NCI-H2081 treated with DMSO at 0.1 percent for 48 hours (cell line): Measurements from ENCODE around the gene MAML3.
A peak's percentile ranks its signal among the peaks of the same experiment; 100 is the strongest.

Experiments used
- DNase-seq: peaks from one replicate; lab custom pipeline; 2025; lab: John Stamatoyannopoulos, UW

MAML3 gene

DNA sequence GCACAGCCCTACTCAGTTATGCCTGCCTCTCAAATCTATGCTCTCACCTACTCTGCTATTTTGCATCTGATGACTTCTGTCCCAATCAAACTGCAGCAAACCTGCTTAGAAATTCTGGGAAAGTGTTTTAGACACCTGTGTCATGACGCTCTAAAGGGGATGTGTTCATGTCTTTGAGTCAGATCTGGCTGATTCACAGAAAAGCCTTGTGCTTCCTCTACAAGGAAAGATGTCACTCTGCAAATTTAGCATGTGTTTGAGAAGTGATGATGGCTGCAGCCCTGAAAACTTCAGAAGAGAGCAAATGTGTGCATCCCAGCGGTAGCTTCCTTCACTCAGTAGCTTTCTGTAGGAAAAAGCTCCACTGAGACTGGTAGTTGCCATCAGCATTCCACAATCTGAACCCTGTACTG, 253.0 kb downstream of the MAML3 start:
- DNase-seq, result no peak

DNA sequence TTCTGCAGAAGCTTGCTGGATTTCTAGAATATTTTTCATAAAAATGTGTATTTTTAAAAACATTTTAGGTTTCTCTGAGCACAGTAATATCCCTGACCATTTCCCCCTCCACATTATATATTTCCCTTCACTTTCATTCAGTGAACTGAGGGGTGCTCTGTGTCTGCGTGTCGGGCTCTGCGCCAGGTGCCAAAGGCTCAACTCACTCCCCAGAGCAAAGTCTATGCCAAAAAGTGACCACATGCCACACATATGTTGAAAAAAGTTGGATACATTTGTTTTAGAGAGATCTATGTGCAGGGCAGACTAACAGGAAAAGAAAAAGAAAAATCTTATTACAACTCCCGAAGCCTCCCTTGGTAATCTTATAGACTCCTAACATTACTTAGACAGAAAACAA, 254.6 kb downstream of the MAML3 start:
- DNase-seq, result no peak

DNA sequence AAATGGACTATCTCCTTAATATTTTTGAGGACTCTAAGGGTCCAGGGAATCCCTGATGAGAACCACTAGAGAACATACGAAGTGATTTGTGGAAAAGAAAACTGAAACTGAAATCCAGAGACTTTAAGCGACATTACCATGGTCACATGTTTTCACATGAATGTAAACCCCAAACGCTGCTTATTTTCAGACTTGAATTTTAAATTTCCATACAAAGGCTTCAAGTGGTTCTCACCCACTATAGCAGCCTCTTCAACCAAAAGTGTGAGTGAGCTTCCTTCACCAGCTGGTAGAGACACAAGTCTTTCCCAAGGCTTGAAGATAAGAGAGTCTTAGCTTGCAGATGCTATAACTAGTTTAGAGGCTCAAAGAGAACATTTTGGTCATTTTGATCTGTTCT, 255.7 kb downstream of the MAML3 start:
- no peak for DNase-seq

DNA sequence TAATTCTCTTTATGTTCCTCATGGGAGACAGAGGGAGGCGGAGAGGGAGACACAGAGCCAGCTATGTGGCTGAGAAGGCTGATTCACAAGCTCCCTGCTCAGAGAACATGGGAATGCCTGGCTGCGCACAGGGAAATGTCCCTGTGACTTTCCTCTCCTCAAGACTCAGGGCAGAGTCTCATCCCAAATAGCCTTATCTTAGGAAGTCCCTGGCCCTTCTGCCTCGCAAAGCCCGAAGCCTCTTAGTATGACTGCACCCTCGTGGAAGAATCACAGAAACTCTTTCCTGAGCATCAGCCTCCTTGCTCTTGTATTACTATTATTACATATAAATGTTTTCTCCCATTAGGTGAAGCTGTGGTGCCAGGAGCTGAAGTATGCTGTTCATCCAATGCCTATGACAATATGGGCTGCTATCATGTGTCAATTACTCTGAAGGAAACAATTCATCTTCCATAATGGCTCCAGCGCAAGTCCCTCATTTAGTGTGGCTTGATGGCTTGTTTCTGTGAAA, 257.8 kb downstream of the MAML3 start:
- no peak for DNase-seq

DNA sequence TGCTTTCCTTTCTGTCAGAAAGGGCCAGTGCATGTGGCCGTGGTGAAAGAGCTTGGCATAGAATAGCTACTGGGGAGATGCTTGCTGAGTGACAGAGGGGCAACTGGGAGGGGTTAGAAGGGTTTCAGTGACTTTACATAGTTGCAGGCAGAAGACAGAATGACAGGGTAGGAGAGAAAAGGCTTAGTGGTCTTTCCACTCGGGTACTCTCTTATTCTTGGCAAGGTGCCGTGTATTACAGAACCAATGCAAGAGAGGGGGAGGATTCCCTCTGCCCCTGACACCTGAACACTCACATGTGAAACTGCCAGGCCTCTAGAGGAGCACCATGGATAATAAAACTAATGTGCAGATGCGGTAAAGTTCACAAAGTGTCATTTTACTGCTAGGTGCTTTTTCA, 260.2 kb downstream of the MAML3 start:
- DNase-seq, result no peak

DNA sequence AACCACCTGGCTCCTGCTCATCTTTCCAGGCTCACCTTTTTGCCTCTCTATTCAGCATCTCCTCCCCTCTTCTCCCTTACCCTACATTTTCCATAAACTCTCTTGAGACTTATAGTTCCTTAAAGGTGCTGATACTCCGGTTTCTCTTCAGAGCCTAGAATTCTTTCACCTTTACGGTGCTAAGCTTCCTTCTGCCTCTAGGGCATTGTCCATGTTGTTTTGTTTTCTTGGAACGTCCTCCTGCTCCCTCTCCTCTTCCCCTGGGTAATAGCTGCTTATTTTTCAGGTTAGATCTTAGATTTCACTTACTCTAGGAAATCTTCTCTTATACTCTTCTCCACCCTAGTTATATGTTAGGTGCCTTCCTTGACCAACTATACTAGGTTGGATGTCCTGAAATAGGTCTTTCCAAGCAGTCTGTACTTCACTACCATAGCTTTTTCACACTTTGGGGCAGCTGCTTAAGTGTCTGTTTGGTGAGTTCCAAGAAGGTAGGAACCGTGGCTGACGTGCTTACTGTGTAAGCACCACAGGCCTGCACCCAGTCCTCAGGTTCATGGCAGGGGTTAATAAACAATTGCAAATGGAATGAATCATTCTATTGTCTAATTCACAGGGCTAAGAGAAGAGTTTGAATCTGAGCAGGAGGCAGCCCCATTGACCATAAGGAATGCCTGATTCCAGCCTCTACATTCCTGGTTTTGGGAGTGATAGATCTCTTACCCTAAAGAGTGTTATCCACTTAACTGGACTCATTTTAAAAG, 260.8 kb downstream of the MAML3 start:
- no peak for DNase-seq

DNA sequence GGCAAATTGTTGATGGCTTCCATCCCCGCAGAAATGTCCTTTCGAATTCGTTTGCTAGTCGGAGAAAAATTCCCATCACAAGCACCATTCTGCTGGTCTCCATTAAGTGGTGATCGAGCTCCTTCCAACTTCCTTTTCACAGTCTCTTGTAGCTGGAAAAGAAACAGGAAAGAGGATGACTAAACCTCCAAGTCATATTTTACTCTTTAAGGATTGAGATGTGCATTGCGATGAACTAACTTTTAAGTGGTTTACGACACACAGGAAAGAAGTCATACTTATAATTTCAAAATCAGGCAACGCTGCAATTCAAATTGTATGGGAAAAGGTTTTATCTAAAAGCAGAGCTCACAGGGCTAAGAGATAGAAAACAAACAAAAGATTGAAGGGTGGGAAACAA, 263.2 kb downstream of the MAML3 start:
- no peak for DNase-seq

DNA sequence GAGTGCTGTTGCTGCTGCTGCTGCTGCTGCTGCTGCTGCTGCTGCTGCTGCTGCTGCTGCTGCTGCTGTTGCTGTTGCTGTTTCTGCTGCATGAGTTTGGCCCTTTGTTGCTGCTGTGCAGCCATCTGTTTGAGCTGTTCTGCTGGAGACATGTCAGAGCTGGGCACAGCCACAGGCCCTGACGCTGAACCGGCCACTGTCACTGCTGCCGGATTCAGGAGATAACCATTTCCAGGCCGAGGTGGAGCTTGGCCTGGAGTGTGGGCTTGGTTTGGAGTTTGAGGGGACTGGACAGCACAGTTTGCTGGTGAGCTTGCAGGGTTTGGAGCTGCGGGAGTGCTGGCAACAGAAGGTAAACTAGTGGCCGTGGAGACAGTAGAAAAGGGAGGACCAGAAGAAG, 264.1 kb downstream of the MAML3 start:
- DNase-seq, result no peak

DNA sequence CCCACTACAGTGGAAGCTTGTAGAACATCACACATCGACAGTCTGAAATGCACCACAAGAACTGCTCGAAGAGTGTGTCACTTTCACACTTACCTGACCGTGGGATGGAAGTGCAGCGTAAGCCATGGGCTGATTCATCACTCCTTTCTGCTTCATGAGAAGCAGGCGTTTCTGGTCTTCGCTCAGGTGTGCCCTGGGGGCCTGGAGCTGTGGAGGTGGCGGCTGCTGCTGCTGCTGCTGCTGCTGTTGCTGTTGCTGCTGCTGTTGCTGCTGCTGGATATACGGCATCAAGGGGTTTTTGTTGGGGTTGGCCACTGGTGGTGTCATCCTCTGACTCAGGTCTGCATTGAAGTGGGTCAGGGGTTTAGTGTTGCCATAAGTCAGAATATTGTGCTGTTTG, 264.7 kb downstream of the MAML3 start:
- DNase-seq, result no peak

DNA sequence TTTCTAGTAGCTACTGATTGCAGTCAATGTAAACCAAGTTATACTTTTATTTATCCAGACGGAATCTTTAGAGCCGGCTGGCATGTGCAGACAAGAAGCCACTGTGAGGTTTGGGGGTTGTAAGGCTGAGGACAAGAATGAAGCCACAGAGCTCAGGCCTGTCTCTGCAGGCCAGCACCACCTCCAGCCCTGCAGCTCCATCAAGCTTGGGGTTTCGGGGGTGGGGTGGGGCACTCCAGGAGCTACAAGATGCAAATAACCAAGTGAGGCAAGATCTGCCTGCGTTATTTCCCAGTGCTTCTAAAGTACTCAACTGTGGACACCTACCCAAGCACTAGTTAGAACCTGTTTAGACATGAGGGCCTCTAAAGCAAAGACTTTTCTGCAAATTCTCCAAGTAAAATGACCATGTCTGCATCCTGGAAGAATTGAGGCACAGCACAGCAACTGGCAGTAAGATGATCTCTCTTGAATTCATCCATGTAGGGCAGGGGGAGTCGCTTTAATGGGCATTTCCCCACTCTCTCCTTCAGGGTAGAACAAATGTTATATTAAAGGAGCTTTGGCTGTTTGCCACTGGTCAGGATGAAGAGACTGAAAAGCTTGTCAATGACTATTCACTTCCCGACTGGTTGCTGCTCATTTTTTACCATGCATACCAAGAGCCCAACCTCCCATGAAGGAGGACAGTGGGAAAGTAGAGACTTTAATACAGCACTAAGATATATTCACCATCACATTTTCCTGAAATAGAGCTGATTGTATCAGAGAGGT, 265.8 kb downstream of the MAML3 start:
- DNase-seq, result no peak

DNA sequence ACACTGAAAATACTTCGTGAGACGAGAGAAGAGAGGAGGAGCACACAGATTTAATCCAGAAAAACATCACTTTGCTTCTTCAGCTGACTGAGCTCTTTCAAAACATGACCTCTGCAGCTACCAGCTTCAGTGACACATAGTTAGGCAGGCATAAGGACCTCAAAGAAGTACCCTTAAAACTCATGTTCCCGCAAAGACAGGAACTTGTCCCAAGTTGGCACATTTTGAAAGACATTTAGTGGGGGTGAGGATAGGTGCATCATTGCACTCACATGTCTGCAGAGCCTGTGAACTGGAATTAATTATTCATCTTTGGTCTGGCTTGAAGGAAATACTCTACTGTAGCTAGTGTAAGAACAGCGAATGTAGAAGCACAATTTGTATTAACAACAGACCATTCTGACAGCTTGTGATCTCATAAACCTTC, 266.6 kb downstream of the MAML3 start:
- no peak for DNase-seq

DNA sequence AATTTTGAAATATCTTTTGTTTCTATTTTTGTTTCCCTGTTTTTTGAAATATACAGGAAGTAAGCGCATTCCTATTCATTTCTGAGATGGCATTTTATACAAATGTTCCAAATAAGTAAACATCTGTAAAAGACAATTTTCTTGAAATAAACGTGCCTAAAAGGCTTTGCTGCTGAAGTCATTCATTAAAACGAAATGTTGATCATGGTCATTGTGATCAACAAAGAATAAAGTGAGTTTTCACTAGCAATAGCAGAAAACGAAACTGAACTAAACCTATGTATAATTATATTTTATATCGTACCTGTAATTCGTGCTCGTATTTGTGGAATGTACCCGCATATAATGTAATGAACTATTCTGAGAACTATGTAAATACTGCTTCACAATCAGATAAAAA, 267.2 kb downstream of the MAML3 start:
- no peak for DNase-seq

DNA sequence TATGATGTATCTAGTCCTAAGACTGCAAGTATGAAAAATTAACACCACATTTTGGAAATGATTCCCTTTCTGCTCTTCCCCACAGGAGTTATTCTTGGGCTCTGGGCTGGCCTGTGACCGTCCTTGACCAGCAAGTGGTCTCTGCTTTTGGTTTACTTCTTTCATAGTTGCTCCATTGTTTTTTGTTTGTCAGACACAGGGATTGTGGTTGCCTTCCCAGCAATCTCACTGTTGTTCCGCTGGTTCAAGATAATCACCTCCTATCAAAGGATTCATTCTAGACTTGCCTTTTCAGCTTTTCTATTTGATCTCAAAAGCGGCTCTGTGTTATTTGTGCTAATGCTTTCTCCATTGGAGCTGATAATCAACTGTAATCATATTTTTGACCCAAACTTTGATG, 269.5 kb downstream of the MAML3 start:
- DNase-seq, result no peak

DNA sequence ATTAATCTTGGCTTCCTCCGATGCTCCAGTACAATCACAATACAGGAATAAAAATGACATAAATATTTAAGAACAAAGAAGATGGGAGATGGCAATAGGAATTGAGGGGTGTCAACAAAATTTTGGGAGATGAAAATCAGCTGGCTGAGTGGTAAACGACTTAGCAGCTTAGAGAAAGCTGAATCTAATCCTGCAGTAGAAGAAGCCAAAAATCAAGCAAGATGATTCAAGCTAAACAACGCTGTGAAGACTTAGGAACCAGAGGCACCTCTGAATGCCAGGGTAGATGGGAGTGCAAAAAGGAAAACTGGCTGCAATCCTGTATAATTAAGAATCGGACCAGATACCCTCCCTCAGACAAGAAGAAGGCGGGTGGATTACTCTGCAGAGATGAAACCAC, 273.1 kb downstream of the MAML3 start:
- DNase-seq, result no peak

DNA sequence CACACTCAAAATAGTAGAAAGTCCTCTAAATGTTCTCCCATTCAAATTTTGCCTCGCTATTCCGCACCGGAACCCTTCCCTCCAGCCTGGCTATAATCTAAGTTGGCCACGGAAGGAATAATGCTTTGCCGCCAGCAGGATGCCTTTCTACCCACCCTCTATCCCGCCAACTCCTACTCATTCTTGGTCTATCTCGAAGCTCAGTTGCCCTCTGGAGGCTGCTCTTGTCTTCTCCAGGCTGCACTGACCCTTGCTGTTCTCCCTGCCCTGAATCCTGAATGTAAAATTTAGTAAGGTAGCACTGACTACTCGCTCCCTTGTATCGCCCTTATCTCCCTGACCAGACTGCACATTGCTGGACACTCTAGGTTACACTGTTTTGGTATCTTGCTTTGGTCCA, 275.9 kb downstream of the MAML3 start:
- DNase-seq, result no peak

DNA sequence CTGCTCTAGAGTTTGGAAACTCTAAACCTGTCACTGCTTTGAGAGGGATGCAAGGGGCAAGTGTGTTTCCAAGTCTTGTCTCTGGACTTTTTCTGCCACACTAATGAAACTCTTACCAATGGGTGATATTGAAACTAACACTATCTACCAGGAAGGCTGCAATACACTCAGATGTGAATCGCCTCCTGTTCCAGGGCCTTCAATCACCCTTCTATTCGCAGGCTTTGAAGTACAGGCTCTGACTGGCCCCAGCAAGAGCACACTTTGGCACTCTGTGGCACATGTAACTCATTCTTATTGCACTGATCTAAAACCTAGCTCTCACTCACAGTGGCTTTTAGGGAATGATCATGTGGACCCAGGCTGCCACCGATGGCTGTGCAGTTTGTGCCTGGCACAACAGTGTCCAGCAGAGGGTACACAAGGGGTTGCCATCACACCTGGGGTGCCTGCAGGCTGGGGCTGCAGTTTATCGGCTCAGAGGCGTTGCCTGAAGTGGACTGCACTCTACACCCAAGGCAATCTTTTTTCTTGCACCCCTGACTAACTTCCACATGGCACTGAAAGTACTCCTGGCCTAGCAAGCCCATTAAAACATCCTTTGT, 277.5 kb downstream of the MAML3 start:
- DNase-seq, result no peak

DNA sequence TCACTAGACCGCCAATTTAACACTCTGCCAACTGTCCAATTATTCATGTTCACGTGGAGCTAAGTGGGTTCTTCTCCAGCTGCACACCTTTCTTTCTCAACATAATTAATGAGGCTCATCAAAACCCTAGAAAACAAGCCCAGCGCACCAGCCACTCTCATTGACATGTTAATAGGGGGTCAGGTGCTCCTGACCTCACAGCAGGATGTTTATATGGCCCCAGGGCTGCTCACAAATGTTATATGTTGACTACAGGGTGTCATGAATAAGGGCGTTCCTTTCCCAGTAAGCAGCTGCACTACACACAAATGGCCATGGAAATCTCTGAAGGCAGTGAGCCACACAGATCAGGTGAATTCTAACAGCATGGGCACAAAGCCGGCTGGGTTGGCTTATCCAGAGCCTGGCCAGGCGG, 278.6 kb downstream of the MAML3 start:
- peak; percentile 97 for DNase-seq

DNA sequence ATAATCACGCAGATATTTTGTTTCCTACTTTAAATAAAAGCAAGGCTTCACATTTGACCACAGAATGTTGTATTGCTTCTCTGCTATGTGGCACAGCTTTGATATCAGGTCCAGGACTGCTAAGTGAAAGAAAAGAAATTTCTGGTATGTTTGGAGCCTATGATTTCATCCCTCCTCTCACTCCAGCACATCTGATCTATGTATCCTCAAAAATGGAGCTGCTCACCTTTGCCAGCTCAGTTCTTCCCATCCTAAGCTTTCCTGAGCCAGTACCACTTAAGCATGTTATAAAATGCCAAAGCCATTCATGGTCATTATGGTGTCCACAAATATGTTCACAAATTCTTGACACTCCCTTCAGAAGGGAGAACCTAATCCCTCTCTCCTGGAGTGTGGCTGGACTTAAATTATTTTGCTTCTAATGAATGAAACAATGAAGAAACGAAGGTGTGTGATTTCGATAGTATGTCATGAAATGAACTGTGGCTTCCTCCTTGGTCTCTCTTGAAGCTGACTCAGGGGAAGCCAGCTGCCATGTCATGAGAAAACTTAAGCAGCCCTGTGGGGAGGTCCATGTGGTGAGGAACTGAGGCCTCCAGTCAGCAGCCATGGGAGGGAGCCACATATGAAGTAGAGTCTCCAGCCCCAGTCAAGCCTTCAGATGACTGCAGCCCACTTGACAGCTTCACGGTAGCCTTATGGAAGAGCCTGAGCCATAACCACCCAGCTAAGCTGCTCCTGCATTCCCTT, 280.7 kb downstream of the MAML3 start:
- no peak for DNase-seq

DNA sequence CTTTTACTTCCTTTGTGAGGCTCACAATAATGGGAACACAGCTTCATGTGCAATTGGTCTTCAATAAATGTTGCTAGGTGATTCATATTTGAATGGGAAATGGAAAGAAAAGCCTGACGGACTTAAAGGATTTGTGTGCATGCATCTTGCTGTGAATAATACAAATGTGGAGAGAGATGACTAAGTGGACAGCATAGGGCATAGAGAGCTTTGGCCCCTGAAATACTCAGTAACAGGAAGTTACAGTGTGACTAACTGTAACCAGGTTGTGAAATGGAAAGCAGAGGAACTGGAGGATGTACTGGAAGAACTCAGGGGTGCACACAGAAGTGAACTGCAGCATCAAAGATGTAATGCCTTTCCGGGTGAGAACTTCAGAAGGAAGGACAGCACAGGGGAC, 281.7 kb downstream of the MAML3 start:
- DNase-seq, result no peak

DNA sequence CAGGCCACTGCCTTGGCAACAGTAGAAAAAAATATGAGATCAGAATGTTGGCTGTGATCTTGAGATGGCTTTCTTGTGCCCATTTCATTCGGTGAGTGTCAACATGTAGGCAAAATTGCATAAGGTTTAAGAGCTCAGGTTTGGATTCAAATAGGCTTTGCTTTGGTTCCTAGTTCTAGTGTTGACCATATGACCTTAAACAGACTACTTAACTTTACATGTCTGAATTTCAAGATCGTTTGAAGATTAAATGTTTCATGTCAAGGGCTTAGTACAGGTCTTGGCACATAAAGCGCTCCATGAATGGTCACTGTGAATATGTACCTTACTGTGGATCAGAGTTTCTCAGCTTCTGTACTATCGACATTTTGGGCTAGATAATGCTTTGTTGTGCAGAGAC, 284.2 kb downstream of the MAML3 start:
- no peak for DNase-seq

DNA sequence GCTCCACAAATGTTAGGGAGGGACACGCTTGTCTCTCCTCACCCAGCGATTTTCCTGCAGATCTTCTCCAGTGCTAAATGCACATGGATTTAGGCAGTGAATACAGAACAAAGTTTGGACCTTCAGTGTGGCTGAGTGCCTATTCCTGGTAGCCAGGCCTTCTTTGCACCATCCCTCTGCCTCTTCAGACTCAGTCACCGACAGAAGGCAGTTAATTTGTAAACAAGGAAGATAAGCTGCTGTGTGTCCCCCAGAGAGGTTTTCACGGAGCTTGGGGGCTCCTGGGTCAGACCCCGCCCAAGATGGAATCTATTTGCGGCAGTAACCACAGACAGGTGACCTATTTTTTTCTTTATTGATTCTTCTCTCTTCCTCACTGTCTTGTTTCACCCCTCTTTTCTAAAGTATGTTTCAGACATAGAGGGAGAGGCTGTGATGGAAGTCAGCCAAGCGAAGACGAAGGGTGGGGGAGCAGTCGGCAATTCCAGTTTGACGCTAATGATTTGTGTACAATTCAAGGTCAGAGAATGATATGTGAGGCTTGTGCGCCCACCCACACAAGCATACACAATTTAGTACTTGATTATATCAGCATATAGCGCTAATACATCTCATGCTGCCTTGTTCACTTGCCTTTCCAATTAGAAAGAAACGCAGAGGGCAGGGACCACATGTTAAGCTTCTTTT, 287.6 kb downstream of the MAML3 start:
- peak; percentile 63 for DNase-seq

DNA sequence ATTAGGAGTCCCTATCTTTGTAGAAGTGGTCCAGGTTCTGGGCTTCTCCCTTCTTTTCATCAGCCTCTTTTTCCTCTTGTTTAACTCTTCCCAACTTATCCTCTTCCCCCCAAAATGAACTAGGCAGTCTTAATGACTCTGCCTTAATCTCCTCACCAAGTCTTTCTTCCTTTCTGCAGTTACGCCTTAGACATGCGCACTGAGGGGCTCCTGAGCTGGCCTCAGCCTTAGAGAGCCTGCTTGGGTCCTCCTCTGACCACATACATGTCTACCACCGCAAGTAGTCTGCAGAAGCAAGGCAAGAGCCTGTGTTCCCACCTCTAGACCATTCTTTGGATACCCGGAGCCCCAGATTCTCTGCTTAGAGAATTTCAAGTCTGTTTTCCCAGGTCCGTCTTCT, 288.4 kb downstream of the MAML3 start:
- DNase-seq, result no peak
